Hematopoietic multipotent progenitor cell treated with erythropoietin and hydrocortisone succinate and interleukin-3 and kit ligand, for 17 days (in vitro differentiated cells): ENCODE data around the gene APOBEC2.

Experiments
- DNase-seq: peaks from one replicate; pipeline ENCODE4 v3.0.0-alpha.2; 2015; ENCODE audit warnings: low spot score

APOBEC2 gene

GRCh38 chr6:41090841-41091761 is 38.1 kb downstream of the APOBEC2 start:
- no peak for DNase-seq

- DNase-seq, result no peak
Measured at GRCh38 chr6:41092421-41093140, 39.6 kb downstream of the APOBEC2 start.

GRCh38 chr6:41093729-41094128 is 40.7 kb downstream of the APOBEC2 start:
- DNase-seq, result no peak

- no peak for DNase-seq
Measured at GRCh38 chr6:41097467-41098090, 44.6 kb downstream of the APOBEC2 start.

GRCh38 chr6:41098366-41098765 is 45.4 kb downstream of the APOBEC2 start:
- no peak for DNase-seq

GRCh38 chr6:41100871-41101287 is 47.9 kb downstream of the APOBEC2 start:
- no peak for DNase-seq

- no peak for DNase-seq
Measured at GRCh38 chr6:41103847-41104246, 50.8 kb downstream of the APOBEC2 start.

- DNase-seq, result no peak
Measured at GRCh38 chr6:41111017-41111416, 58.0 kb downstream of the APOBEC2 start.
